ENCODE data around the gene MCC. TPM values are rescaled to one million over a fixed set of nuclear protein-coding genes. Genes with fewer than 3 reads are reported as not detected.

Gene MCC
- total RNA-seq, 1 donor from 2014 or later: 47.9 TPM

DNA sequence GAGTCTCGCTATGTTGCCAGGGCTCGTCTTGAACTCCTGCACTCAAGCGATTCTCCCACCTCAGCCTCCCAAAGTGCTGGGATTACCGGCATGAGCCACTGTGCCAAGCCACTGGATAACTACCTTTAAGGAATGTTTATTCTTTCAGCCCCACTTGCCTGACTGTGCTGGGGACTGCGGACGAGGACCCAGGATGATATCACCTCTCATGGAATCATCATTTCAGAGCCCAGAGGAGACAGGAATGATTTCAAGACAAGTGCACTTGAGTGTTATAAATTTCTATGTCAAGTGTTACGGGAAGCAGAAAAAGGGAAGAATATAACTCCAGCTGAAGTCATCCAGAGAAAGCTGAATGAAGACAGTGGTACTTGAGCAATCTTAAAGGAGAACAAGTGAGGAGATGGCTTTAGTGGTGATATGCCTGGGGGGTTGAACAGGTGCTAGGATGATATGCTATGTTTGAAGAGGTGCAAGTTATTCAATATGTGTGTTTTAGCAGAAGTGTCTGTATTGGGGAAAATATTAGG lies 402.3 kb downstream of the MCC start:
- no peak overlapping the region for H3K4me3 ChIP-seq
- TF ChIP-seq POLR2AphosphoS5 (IDR thresholded peaks at IDR 0.05; ENCODE audit: insufficient read depth in 1 of 2, low read depth in 1 of 2) (no peak), POLR2A (IDR thresholded peaks at IDR 0.05) (no peak)
- TF ChIP-seq, protein P1, sequence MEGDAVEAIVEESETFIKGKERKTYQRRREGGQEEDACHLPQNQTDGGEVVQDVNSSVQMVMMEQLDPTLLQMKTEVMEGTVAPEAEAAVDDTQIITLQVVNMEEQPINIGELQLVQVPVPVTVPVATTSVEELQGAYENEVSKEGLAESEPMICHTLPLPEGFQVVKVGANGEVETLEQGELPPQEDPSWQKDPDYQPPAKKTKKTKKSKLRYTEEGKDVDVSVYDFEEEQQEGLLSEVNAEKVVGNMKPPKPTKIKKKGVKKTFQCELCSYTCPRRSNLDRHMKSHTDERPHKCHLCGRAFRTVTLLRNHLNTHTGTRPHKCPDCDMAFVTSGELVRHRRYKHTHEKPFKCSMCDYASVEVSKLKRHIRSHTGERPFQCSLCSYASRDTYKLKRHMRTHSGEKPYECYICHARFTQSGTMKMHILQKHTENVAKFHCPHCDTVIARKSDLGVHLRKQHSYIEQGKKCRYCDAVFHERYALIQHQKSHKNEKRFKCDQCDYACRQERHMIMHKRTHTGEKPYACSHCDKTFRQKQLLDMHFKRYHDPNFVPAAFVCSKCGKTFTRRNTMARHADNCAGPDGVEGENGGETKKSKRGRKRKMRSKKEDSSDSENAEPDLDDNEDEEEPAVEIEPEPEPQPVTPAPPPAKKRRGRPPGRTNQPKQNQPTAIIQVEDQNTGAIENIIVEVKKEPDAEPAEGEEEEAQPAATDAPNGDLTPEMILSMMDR (IDR thresholded peaks at IDR 0.05): no peak
- no peaks in the 10 kb centered on the region for H3K27me3 ChIP-seq
- peaks cover 0 to 24% of the 10 kb centered on the region in 2 donors for H3K36me3 ChIP-seq
- intact Hi-C loops (cut with DNase I): no loop called here
- DNase-seq (ENCODE audit: extremely low spot score in 2 of 2): peak in 1 of 2 donors; percentile 56
- H3K4me1 ChIP-seq: peaks cover 26% of the 10 kb centered on the region
- H3K27ac ChIP-seq: no peak overlapping the region
- no peaks in the 10 kb centered on the region for H3K9me3 ChIP-seq

DNA sequence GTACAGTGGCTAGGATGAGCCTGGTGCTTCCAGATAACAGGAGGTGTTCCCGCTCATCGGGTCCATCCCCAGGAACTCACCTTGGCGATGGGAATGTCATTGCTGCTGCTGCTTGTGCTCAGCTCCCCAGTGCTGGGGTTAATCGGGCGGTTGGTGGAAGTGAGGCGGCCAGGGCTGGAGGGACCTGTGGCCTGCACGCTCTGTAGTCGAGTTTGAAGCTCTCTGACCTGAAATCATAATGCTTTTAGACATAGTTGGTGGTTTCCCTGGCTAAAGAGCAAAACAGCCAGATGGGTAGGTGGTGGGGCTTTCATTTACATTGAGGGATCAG lies 403.2 kb downstream of the MCC start:
- no peak for DNase-seq (ENCODE audit: extremely low spot score in 2 of 2)
- H3K36me3 ChIP-seq: peaks cover 0 to 24% of the 10 kb centered on the region in 2 donors

DNA sequence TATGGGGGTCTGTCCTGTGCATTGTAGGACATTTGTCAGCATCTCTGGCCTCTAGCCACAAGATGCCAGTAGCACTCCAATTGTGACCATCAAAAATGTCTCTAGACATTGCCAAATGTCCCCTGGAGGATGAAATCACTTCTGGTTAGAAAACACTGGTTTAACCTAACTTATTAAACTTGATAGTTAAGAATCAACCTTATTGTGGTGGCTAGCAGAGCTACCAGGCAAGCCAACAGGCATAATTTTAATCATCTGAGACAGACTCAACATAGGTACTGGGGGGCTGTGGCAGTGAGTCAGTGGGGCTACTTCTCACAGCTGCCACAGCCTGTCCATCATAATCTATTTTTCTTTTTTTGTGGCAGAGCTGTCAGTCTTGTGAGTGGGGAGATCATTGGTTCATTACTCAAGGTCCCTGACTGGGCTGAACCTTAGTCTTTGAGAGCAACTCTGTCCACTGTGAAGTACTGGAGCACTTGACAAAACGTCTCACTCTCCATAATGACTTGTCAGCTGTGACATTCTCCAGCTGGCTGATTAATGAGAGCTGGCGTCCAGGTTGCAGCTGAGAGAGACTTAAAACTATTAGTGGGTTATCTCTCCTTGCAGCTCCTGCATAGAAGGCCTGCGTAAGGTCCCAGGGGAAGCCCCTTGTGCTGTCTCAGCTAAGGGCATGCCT lies 403.7 kb downstream of the MCC start:
- H3K27ac ChIP-seq: no peak overlapping the region
- H3K9me3 ChIP-seq: no peaks in the 10 kb centered on the region
- DNase-seq (ENCODE audit: extremely low spot score in 2 of 2): peak in 1 of 2 donors; percentile 77
- no peak for TF ChIP-seq POLR2AphosphoS5 (IDR thresholded peaks at IDR 0.05; ENCODE audit: insufficient read depth in 1 of 2, low read depth in 1 of 2)
- TF ChIP-seq POLR2A (IDR thresholded peaks at IDR 0.05): no peak
- TF ChIP-seq, protein P1 (IDR thresholded peaks at IDR 0.05): no peak
- H3K36me3 ChIP-seq: peaks cover 0 to 24% of the 10 kb centered on the region in 2 donors
- H3K4me1 ChIP-seq: peaks cover 12% of the 10 kb centered on the region
- no peaks in the 10 kb centered on the region for H3K27me3 ChIP-seq
- H3K4me3 ChIP-seq: no peak overlapping the region
- intact Hi-C loops (cut with DNase I): no loop called here

More for the DNA sequence above, 403.2 kb downstream of the MCC start:
- H3K27me3 ChIP-seq: no peaks in the 10 kb centered on the region
- TF ChIP-seq POLR2AphosphoS5 (IDR thresholded peaks at IDR 0.05; ENCODE audit: insufficient read depth in 1 of 2, low read depth in 1 of 2): no peak
- TF ChIP-seq, protein P1 (IDR thresholded peaks at IDR 0.05): no peak
- TF ChIP-seq POLR2A (IDR thresholded peaks at IDR 0.05): no peak
- intact Hi-C loops (cut with DNase I): no loop called here
- peaks cover 17% of the 10 kb centered on the region for H3K4me1 ChIP-seq
- no peak overlapping the region for H3K27ac ChIP-seq
- H3K9me3 ChIP-seq: no peaks in the 10 kb centered on the region
- no peak overlapping the region for H3K4me3 ChIP-seq

DNA sequence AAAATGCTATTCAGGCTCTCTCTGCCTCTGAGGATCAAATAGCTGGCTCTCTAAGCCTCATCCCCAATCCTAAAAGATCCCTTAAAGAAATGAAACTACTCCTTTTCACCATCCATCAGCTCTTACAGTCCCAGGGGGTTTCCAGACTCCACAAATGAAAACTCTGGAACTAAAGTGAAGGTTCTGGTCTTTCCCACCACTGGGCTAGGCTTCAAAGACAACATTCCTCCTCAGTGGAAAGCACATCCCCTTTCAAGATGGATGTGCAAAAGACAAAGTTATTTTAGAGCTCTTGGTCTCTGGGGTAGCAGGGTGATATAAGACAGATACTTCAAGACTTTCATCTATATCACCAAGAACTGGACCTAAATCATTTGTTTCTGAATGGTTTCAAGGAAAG lies 404.8 kb downstream of the MCC start:
- Histone ChIP-seq H3K4me1 (peaks cover 7% of the 10 kb centered on the region), H3K36me3 (peaks cover 0 to 24% of the 10 kb centered on the region in 2 donors), H3K27me3 (no peaks in the 10 kb centered on the region), H3K9me3 (no peaks in the 10 kb centered on the region), H3K4me3 (no peak overlapping the region), H3K27ac (no peak overlapping the region)
- intact Hi-C loops (cut with DNase I): no loop called here
- TF ChIP-seq POLR2A (IDR thresholded peaks at IDR 0.05): no peak
- no peak for TF ChIP-seq POLR2AphosphoS5 (IDR thresholded peaks at IDR 0.05; ENCODE audit: insufficient read depth in 1 of 2, low read depth in 1 of 2)
- TF ChIP-seq, protein P1 (IDR thresholded peaks at IDR 0.05): no peak
- peak in 1 of 2 donors; percentile 13 for DNase-seq (ENCODE audit: extremely low spot score in 2 of 2)

DNA sequence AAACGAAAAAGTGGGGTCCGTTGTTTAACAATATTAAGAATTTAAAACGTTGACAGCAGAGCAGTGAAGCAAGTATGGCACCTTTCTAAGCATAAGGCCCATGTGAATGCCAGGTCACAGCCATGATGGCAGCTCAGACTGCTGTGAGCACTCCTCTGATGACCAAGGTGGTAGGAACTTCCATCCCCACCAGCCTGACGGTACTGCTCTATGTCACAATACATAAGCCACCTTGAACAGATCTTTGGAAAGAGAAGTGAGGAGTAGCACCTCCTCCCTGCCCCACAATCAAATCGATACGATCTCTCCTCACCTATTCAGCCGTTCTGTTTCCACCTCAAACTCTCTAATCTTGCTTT lies 405.7 kb downstream of the MCC start:
- Histone ChIP-seq H3K9me3 (no peaks in the 10 kb centered on the region), H3K27ac (no peak overlapping the region), H3K36me3 (peaks cover 0 to 24% of the 10 kb centered on the region in 2 donors), H3K27me3 (no peaks in the 10 kb centered on the region), H3K4me1 (no peaks in the 10 kb centered on the region), H3K4me3 (no peak overlapping the region)
- peak in 1 of 2 donors; percentile 16 for DNase-seq (ENCODE audit: extremely low spot score in 2 of 2)
- TF ChIP-seq POLR2AphosphoS5 (IDR thresholded peaks at IDR 0.05; ENCODE audit: insufficient read depth in 1 of 2, low read depth in 1 of 2): no peak
- no peak for TF ChIP-seq POLR2A (IDR thresholded peaks at IDR 0.05)
- TF ChIP-seq, protein P1 (IDR thresholded peaks at IDR 0.05): no peak
- intact Hi-C loops (cut with DNase I): no loop called here
